Adipocyte (in vitro differentiated cells): ENCODE data around the gene TLK2.

Source experiments
- DNase-seq: peaks from one replicate; pipeline ENCODE4 v3.0.0-alpha.2; 2015; ENCODE audit warnings: low read depth
- H3K27me3 ChIP-seq: replicated peaks from 2 replicates; pipeline ENCODE4 v1.7.0; 2013; ENCODE audit warnings: mild to moderate bottlenecking, low read length, moderate library complexity; ENCODE audit not compliant: control insufficient read depth, insufficient read depth
- H3K36me3 ChIP-seq: 2 replicates; pipeline ENCODE4 v1.7.0; 2013; ENCODE audit warnings: low read length, mild to moderate bottlenecking, moderate library complexity; ENCODE audit not compliant: control insufficient read depth, insufficient read depth, severe bottlenecking
- H3K4me1 ChIP-seq: 2 replicates; pipeline ENCODE4 v1.7.0; 2013; ENCODE audit warnings: mild to moderate bottlenecking, low read length, moderate library complexity; ENCODE audit not compliant: control insufficient read depth, insufficient read depth
- H3K4me3 ChIP-seq: 2 replicates; pipeline ENCODE4 v1.7.0; 2013; ENCODE audit warnings: mild to moderate bottlenecking, low read length, moderate library complexity
- H3K9ac ChIP-seq: 2 replicates; pipeline ENCODE4 v1.7.0; 2013; ENCODE audit warnings: mild to moderate bottlenecking, low read length, moderate library complexity
- H3K9me3 ChIP-seq: 2 replicates; pipeline ENCODE4 v1.7.0; 2013; ENCODE audit warnings: mild to moderate bottlenecking, low read length, moderate library complexity; ENCODE audit not compliant: control insufficient read depth

Gene TLK2

GRCh38 chr17:62566996-62567578 lies 88.5 kb downstream of the TLK2 start:
- Histone ChIP-seq H3K36me3 (peaks cover 46% of the 10 kb centered on the region), H3K9ac (no peak overlapping the region), H3K4me1 (peaks cover 16% of the 10 kb centered on the region), H3K9me3 (no peaks in the 10 kb centered on the region), H3K27me3 (no peaks in the 10 kb centered on the region), H3K4me3 (no peak overlapping the region)
- DNase-seq: no peak

- no peaks in the 10 kb centered on the region for H3K27me3 ChIP-seq
- no peak overlapping the region for H3K9ac ChIP-seq
- H3K36me3 ChIP-seq: peaks cover 56% of the 10 kb centered on the region
- no peaks in the 10 kb centered on the region for H3K9me3 ChIP-seq
- no peak for DNase-seq
- peaks cover 18% of the 10 kb centered on the region for H3K4me1 ChIP-seq
- H3K4me3 ChIP-seq: peak overlapping the region; percentile 39
Measured at GRCh38 chr17:62572488-62572887, 93.9 kb downstream of the TLK2 start.

- DNase-seq: peak; percentile 50
- Histone ChIP-seq H3K27me3 (no peaks in the 10 kb centered on the region), H3K4me1 (peaks cover 18% of the 10 kb centered on the region), H3K9ac (no peak overlapping the region), H3K9me3 (no peaks in the 10 kb centered on the region), H3K36me3 (peaks cover 59% of the 10 kb centered on the region), H3K4me3 (peak overlapping the region; percentile 39)
Measured at GRCh38 chr17:62572888-62573401, 94.3 kb downstream of the TLK2 start.

GRCh38 chr17:62573480-62574117 lies 95.0 kb downstream of the TLK2 start:
- peaks cover 18% of the 10 kb centered on the region for H3K4me1 ChIP-seq
- H3K9me3 ChIP-seq: no peaks in the 10 kb centered on the region
- peaks cover 66% of the 10 kb centered on the region for H3K36me3 ChIP-seq
- DNase-seq: peak; percentile 13
- H3K9ac ChIP-seq: no peak overlapping the region
- no peaks in the 10 kb centered on the region for H3K27me3 ChIP-seq
- H3K4me3 ChIP-seq: no peak overlapping the region

- no peak overlapping the region for H3K4me3 ChIP-seq
- no peak for DNase-seq
- peaks cover 19% of the 10 kb centered on the region for H3K4me1 ChIP-seq
- no peaks in the 10 kb centered on the region for H3K27me3 ChIP-seq
- H3K9ac ChIP-seq: no peak overlapping the region
- peaks cover 76% of the 10 kb centered on the region for H3K36me3 ChIP-seq
- no peaks in the 10 kb centered on the region for H3K9me3 ChIP-seq
Measured at GRCh38 chr17:62576382-62576781, 97.8 kb downstream of the TLK2 start.

GRCh38 chr17:62578757-62579487 lies 100.3 kb downstream of the TLK2 start:
- Histone ChIP-seq H3K9ac (no peak overlapping the region), H3K9me3 (no peaks in the 10 kb centered on the region), H3K4me1 (peaks cover 5% of the 10 kb centered on the region), H3K36me3 (peaks cover 79% of the 10 kb centered on the region), H3K4me3 (no peak overlapping the region), H3K27me3 (no peaks in the 10 kb centered on the region)
- no peak for DNase-seq

GRCh38 chr17:62580947-62581346 lies 102.3 kb downstream of the TLK2 start:
- peaks cover 73% of the 10 kb centered on the region for H3K36me3 ChIP-seq
- no peaks in the 10 kb centered on the region for H3K27me3 ChIP-seq

GRCh38 chr17:62581764-62582163 lies 103.1 kb downstream of the TLK2 start:
- no peaks in the 10 kb centered on the region for H3K27me3 ChIP-seq
- no peak overlapping the region for H3K4me3 ChIP-seq
- DNase-seq: no peak
- peaks cover 71% of the 10 kb centered on the region for H3K36me3 ChIP-seq
- no peaks in the 10 kb centered on the region for H3K9me3 ChIP-seq
- H3K4me1 ChIP-seq: peaks cover 10% of the 10 kb centered on the region
- no peak overlapping the region for H3K9ac ChIP-seq

More at GRCh38 chr17:62580947-62581346, 102.3 kb downstream of the TLK2 start:
- H3K4me1 ChIP-seq: peaks cover 10% of the 10 kb centered on the region
- no peak overlapping the region for H3K9ac ChIP-seq
- no peaks in the 10 kb centered on the region for H3K9me3 ChIP-seq
- no peak overlapping the region for H3K4me3 ChIP-seq
- DNase-seq: no peak

- no peak for DNase-seq
- Histone ChIP-seq H3K36me3 (peaks cover 62% of the 10 kb centered on the region), H3K4me1 (peaks cover 12% of the 10 kb centered on the region), H3K9ac (no peak overlapping the region), H3K4me3 (no peak overlapping the region), H3K9me3 (no peaks in the 10 kb centered on the region), H3K27me3 (no peaks in the 10 kb centered on the region)
Measured at GRCh38 chr17:62587554-62587953, 108.9 kb downstream of the TLK2 start.

GRCh38 chr17:62588109-62588508 lies 109.5 kb downstream of the TLK2 start:
- H3K4me3 ChIP-seq: no peak overlapping the region
- peaks cover 12% of the 10 kb centered on the region for H3K4me1 ChIP-seq
- DNase-seq: no peak
- H3K9me3 ChIP-seq: no peaks in the 10 kb centered on the region
- no peak overlapping the region for H3K9ac ChIP-seq
- H3K27me3 ChIP-seq: no peaks in the 10 kb centered on the region
- H3K36me3 ChIP-seq: peaks cover 62% of the 10 kb centered on the region

GRCh38 chr17:62591333-62591732 lies 112.7 kb downstream of the TLK2 start:
- peaks cover 56% of the 10 kb centered on the region for H3K36me3 ChIP-seq

More at GRCh38 chr17:62591333-62591732, 112.7 kb downstream of the TLK2 start:
- H3K4me3 ChIP-seq: no peak overlapping the region
- no peaks in the 10 kb centered on the region for H3K27me3 ChIP-seq
- no peak overlapping the region for H3K9ac ChIP-seq
- H3K9me3 ChIP-seq: no peaks in the 10 kb centered on the region
- peaks cover 8% of the 10 kb centered on the region for H3K4me1 ChIP-seq
- DNase-seq: no peak
